Dermis blood vessel endothelial cell (primary cell): ENCODE results near the gene TBCK. TPM values are rescaled to one million over a fixed set of nuclear protein-coding genes. Genes with fewer than 3 reads are reported as not detected.
"Not testable (repeated sequence)": the region's sequence is repeated elsewhere in the genome, so short reads cannot be mapped to it uniquely, and the experiment has no call there.

ENCODE experiments used
- DNase-seq: peaks from one replicate; pipeline ENCODE4 v3.0.0; 2010
- total RNA-seq: library from RNA; depleted of rRNA; stranded (reverse); fragments of >200 nt; gene quantifications from 2 replicates; pipeline ENCODE4 v1.2.3, GENCODE V29; 2014

TBCK gene
- total RNA-seq, 1 donor from 2014 or later = 44.1 TPM

GRCh38 chr4:106321168-106321567 lies 5.2 kb upstream of the TBCK start:
- DNase-seq = not testable (repeated sequence)

GRCh38 chr4:106320235-106320634 lies 4.2 kb upstream of the TBCK start:
- no peak for DNase-seq

DNA sequence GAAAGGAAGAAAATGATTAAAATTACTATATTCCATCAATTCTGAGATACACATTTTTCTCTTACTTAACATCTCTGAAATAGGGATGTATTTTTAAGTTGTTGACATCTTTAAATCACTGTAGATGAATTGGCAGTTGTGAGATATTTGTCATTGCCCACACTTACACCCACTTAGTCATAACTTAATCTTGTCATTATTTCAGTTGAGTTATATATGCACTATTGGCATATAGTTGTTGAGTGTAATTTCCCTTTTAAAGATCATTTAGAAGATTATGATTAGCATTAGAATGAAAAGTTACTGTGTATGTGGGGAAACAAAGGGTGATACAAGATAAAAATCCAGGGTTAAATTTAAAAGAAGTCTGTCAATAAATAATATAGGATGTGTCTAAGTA lies 2.5 kb upstream of the TBCK start:
- no peak for DNase-seq

DNA sequence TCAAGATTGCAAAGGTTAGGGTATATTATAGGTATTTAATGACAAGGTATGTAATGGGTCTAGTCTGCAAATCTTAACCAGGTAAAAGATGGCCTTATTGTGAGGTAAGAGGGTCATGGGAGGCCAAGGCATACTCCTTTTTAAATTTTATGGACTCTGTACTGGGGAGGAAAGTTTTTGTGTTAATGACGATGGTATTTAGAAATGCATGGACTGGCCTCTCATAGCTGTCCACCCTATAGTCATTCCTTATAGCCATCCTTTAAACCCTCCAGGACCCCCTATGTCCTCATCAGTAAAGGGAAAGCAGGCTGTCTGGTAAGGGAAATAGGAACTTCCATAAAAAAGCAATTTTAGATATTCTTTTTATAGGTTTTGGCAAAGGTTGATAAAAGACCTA lies 1.8 kb upstream of the TBCK start:
- DNase-seq = no peak

- DNase-seq = no peak
These were observed 882 bp upstream of the TBCK start for GRCh38 chr4:106316773-106317409.

DNA sequence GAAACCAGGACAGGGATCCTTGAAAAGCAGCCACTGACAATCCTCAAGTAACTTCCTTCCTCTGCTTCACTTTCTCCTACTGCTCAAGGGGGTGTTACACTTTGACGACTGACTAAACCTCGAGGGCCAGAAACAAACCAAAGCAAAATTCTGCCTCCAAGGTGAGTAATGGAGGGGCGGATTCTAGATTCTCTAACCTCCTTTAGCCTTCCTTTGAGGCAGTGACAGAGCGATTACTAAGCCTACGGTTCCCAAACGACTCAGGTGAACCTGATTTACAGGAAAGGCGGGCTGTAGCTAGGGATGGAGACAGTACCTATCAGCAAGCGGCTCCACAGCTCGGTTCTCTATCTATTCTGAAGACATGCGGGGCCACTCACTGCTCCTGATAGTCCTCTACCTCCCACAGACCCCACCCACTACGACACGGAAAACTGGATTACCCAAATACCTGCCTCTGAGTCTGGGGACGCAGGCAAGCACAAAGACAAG lies 487 bp downstream of the TBCK start:
- DNase-seq = peak; percentile 53

GRCh38 chr4:106314960-106315359 lies 1.0 kb downstream of the TBCK start:
- DNase-seq = no peak

- no peak for DNase-seq
These were observed 2.9 kb downstream of the TBCK start for GRCh38 chr4:106312997-106313522.

GRCh38 chr4:106312377-106312776 lies 3.6 kb downstream of the TBCK start:
- DNase-seq = no peak

DNA sequence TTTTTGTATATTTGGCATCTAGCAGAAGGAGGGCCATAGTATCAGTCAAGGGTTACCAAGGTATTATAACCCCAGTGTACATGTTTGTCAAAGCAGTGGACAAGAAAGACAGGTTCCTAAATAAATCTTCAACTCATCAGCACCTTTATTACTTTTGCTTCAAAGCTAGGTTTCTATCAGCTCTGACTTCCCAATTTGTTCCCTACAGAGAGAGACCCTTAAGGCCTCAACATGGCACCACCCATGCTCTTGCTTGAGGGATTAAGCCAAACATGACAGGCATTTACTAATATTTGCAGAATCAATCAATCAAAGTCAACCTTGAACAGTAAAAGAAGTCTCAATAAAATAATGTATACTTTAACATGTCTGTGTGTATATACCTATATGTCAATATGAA lies 9.4 kb downstream of the TBCK start:
- no peak for DNase-seq

- DNase-seq = no peak
These were observed 10.5 kb downstream of the TBCK start for GRCh38 chr4:106305435-106306055.

GRCh38 chr4:106304632-106305031 lies 11.4 kb downstream of the TBCK start:
- no peak for DNase-seq

GRCh38 chr4:106303548-106304281 lies 12.3 kb downstream of the TBCK start:
- DNase-seq = no peak

- DNase-seq = no peak
These were observed 14.0 kb downstream of the TBCK start for GRCh38 chr4:106302062-106302438.

DNA sequence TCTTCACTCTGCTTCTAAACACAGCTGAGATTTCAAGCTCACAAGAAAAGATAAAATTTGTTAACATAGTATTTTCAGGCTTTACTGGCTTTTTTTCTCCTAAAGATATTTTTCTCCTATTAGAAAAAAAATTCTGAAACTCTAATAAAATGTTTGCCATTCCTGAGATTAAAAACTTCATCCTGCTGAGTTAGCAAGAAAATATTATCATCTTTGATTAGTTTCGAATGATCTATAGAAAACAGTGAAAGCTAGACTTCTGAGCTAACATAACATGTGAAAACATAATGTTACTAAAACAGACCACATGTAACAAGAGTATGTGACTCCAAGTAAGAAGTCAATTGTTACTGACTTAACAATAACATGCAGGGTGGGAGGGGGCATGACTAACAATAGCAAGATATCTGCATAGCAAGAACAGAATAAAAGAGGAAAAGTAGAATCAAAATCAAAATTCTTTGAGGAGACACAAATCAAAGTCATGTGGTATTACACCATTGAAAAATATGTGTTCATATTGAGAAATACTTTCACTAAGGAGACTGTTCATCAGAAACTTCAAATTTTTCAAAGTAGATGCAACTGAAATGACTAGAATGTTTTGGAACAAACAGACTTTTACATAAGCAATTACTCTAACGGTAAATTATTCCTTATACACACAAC lies 14.5 kb downstream of the TBCK start:
- peak; percentile 36 for DNase-seq

DNA sequence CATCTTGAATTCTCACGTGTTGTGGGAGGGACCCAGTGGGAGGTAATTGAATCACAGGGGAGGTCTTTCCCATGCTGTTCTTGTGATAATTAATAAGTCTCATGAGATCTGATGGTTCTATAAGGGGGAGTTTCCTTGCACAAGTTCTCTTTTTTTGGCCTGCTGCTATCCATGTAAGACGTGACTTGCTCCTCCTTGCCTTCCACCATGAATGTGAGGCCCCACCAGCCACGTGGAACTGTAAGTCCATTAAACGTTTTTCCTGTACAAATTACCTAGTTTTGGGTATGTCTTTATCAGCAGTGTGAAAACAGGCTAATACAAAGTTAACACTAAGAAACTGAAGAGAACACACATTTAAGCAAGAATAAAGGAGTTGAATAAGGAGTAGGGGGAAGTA lies 16.0 kb downstream of the TBCK start:
- DNase-seq = no peak

GRCh38 chr4:106297245-106298035 lies 18.6 kb downstream of the TBCK start:
- no peak for DNase-seq

GRCh38 chr4:106294062-106294461 lies 21.9 kb downstream of the TBCK start:
- DNase-seq = no peak

- DNase-seq = no peak
These were observed 24.3 kb downstream of the TBCK start for GRCh38 chr4:106291678-106292077.

- no peak for DNase-seq
These were observed 26.3 kb downstream of the TBCK start for GRCh38 chr4:106289737-106290136.

GRCh38 chr4:106287353-106287969 lies 28.5 kb downstream of the TBCK start:
- DNase-seq = peak; percentile 87

DNA sequence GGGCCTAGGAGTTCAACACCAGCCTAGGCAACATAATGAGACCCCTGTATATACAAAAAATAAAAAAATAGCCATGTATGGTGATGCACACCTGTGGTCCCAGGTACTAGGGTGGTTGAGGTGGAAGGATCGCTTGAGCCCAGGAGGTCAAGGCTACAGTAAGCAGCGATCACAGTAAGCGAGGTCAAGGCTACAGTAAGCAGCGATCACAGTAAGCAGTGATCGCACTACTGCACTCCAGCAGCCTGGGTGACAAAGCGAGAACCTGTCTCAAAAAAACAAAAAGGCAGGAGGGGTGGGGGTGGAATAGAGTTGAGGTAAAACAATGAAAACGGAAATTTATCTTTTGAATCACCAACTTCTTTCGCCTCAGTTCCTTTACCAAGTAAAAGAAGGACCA lies 29.4 kb downstream of the TBCK start:
- peak; percentile 24 for DNase-seq
